Measurements from ENCODE around the gene DSG3.

GRCh38 chr18:31399306-31400032, 48.1 kb upstream of the DSG3 start:
- TF ChIP-seq CTCF (IDR thresholded peaks at IDR 0.05; ENCODE audit: control extremely low read depth in 1 of 3, insufficient read depth in 1 of 3, low read depth in 1 of 3, low read length in 3 of 3), result no peak
- TF ChIP-seq EGR1 (IDR thresholded peaks at IDR 0.05; ENCODE audit: borderline replicate concordance, low read depth, low read length), result no peak
- no peak for TF ChIP-seq RAD21 (IDR thresholded peaks at IDR 0.05 in 1 of 2, conservative IDR thresholded peaks at IDR 0.05 in 1 of 2; ENCODE audit: low read depth in 2 of 2, low read length in 2 of 2)
- TF ChIP-seq EP300 (IDR thresholded peaks at IDR 0.05; ENCODE audit: borderline replicate concordance in 1 of 2, low read depth in 2 of 2, low read length in 2 of 2), result no peak
- no peak for TF ChIP-seq EZH2 (IDR thresholded peaks at IDR 0.05; ENCODE audit: low read depth, low read length, severe bottlenecking)
- no peak for TF ChIP-seq BRCA1 (IDR thresholded peaks at IDR 0.05; ENCODE audit: low read depth, low read length)
- TF ChIP-seq MAX (IDR thresholded peaks at IDR 0.05), result no peak
- TF ChIP-seq GABPA (IDR thresholded peaks at IDR 0.05; ENCODE audit: borderline replicate concordance, insufficient read depth, low read length), result no peak
- TF ChIP-seq CEBPB (IDR thresholded peaks at IDR 0.05; ENCODE audit: low read depth, low read length), result no peak
- TF ChIP-seq SIN3A (conservative IDR thresholded peaks at IDR 0.05 in 1 of 2, IDR thresholded peaks at IDR 0.05 in 1 of 2; ENCODE audit: low read depth in 1 of 2, low read length in 2 of 2), result no peak
- no peak for TF ChIP-seq TCF12 (IDR thresholded peaks at IDR 0.05; ENCODE audit: low read depth, low read length)
- no peak for TF ChIP-seq ATF2 (IDR thresholded peaks at IDR 0.05; ENCODE audit: low read length)
- no peak for TF ChIP-seq TAF7 (optimal IDR thresholded peaks at IDR 0.05; ENCODE audit: borderline replicate concordance, low read depth, low read length)

Measured in H1 (cell line).